Posterior vena cava (tissue), 2 donors: ENCODE data around the gene VRK3. TPM values are rescaled to one million over a fixed set of nuclear protein-coding genes. Genes with fewer than 3 reads are reported as not detected.
"Not testable (repeated sequence)": the region's sequence is repeated elsewhere in the genome, so short reads cannot be mapped to it uniquely, and the experiment has no call there.

ENCODE experiments used
- DNase-seq: peaks from one replicate; pipeline ENCODE4 v3.0.0-alpha.2; 2020; ENCODE audit warnings: low spot score
- intact Hi-C, 2 donors: fragments of 100-400 bp; cut with DNase I; formaldehyde crosslinking; loops; one replicate each; pipeline versions ENCODE4 v1.14.1 to v1.14.2; 2022 to 2023
- long read RNA-seq, 2 donors: library from polyadenylated mRNA; unstranded; transcript quantifications; one replicate each; pipeline ENCODE4 v2.0.0, GENCODE V29; 2020 to 2021
- total RNA-seq, 2 donors: library from RNA; stranded (reverse); fragmentation: NEBNext Ultra II Directional; extraction: Animal tissue kit (Norgen Biotek cat#: 25700); gene quantifications; one replicate each; pipeline ENCODE4 v1.2.1, GENCODE V29; 2021
- donor health status: DM: yes; HTN: yes; CAD: no.
- donor health status: DM: yes; HTN: yes; CAD: no.

The VRK3 gene, protein sequence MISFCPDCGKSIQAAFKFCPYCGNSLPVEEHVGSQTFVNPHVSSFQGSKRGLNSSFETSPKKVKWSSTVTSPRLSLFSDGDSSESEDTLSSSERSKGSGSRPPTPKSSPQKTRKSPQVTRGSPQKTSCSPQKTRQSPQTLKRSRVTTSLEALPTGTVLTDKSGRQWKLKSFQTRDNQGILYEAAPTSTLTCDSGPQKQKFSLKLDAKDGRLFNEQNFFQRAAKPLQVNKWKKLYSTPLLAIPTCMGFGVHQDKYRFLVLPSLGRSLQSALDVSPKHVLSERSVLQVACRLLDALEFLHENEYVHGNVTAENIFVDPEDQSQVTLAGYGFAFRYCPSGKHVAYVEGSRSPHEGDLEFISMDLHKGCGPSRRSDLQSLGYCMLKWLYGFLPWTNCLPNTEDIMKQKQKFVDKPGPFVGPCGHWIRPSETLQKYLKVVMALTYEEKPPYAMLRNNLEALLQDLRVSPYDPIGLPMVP
- 10 to 100 TPM; 19.7 to 23.0 TPM for total RNA-seq
- long read RNA-seq, donor 1, partial matches to known transcripts, result 3 of 11 reads
- long read RNA-seq, donor 1, other reads (novel, unspliced or antisense), result 6 of 11 reads
- long read RNA-seq, donor 2, transcript VRK3-217 (15 exons, 2,126 nt), result major isoform, 22 of 73 reads
- long read RNA-seq, donor 2, transcript VRK3-201 (15 exons, 1,938 nt), result minor isoform, 7 of 73 reads
- long read RNA-seq, donor 2, partial matches to known transcripts, result 13 of 73 reads
- long read RNA-seq, donor 2, other reads (novel, unspliced or antisense), result 28 of 73 reads

- intact Hi-C loops, result no loop called here
- peak; percentile 100 for DNase-seq
These were observed at the start of gene VRK3 for GRCh38 chr19:50025022-50025793. VRK3 (minus strand) TSS chr19:50025372; CDS start chr19:50016162, 9,210 bp downstream.

- intact Hi-C loops, DNase-seq: not testable (repeated sequence)
These were observed 43.2 kb upstream of the VRK3 start for GRCh38 chr19:50068382-50068781.

- intact Hi-C loops, result no loop called here
- DNase-seq, result no peak
These were observed 42.4 kb upstream of the VRK3 start for GRCh38 chr19:50067575-50067974.

DNA sequence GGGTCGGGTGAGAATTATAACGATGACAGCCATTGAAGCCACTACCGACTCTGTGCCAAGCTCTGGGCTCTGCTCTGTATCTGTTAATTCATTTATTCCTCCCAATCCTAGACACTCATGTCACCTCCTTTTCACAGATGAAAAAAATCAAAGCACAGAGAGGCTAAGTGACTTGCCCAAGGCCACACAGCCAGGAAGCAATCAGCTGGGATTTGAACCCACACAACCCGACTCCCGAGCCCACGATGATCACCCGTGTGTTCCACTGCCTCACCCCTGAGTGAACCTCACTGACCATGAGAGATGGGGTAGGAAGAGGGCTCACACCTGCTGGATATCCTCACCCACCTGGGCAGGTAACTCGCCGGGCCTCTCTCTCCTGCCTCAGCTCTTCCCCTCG lies 40.8 kb upstream of the VRK3 start:
- intact Hi-C loops, result no loop called here
- no peak for DNase-seq

DNA sequence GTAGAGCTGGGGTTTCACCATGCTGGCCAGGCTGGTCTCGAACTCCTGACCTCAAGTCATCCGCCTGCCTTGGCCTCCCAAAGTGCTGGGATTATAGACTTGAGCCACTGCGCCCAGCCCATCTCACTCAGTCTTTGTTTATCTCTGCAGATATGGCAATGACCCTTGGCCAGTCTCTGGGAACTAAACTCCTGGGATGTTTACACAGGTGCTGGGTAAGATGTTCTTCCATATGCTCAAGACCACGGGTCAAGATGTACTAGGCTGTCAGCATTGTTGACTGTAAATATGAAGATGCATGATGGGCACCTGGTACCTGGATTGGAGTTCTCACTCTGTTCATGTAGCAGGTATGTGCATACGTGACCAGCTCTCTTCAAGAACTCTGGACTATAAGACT lies 36.5 kb upstream of the VRK3 start:
- intact Hi-C loops, result no loop called here
- no peak for DNase-seq

DNA sequence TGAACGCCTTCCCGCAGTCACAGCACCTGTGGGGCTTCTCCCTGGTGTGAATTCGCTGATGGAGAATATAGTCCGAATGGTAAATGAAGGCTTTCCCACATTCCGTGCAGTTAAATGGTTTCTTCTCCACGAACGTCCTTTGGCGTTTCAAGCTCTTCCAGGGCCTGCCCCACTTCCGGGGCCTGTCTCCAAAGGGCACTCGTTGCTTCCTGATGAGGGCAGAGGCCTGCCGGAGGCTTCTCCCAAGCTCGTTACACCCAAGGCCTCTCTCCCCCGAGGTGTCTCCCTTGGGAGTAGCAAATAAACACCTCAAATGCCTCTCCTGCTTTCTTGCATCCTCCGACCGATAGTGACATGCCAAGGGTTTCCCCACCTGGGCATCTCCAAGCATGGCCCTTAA lies 34.9 kb upstream of the VRK3 start:
- intact Hi-C loops, result no loop called here
- DNase-seq, result no peak

DNA sequence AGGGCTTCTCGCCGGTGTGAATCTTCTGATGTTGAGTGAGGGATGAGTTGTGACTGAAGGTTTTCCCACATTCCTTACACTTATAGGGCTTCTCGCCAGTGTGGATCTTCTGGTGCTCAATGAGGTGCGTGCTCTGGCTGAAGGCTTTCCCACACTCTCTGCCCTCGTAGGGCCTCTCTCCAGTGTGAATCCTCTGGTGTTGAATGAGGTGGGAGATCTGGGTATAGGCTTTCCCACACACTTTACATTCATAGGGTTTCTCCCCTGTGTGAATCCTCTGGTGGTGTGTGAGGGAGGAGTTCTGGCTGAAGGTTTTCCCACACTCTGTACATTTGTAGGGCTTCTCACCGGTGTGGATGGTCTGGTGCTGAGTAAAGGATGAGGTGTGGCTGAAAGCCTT lies 33.9 kb upstream of the VRK3 start:
- DNase-seq, result no peak
- intact Hi-C loops, result no loop called here

DNA sequence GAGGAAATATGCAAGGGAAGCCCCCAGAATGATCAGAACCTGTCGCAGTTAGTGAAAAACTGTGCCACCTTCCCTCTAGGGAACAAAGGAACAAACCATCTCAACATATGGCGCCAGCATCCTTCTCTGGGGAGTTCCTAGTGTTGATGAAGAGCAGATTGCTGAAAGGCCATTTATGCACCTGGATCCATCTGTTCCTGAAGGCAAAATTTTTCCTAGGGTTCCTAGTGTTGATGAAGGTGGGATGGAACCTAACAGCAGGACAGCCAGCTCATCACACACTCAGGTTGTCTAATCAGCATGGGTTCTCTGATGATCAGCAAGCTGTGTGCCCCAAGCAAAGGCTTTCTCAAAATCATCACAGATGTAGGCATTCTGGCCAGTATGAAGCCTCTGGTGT lies 33.3 kb upstream of the VRK3 start:
- intact Hi-C loops, result no loop called here
- DNase-seq, result no peak

DNA sequence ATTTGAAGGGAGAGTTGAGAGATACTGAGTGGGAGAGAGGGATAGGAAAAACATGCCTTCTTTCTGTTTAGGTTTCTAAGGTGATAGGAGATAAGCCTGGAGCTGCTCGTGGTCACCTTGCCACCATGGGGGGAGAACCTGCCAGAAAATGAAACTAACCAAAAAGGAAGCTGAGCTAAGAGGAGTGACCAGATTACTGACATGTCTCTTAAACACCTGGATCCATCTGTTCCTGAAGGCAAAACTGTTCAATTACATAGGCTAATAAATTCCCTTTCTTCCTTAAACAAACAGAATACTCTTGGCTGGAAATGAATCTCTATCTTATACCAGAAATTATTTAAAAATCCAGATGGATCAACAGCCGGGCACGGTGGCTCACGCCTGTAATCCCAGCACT lies 27.9 kb upstream of the VRK3 start:
- DNase-seq, result no peak
- intact Hi-C loops, result no loop called here

GRCh38 chr19:50051964-50052363 lies 26.8 kb upstream of the VRK3 start:
- intact Hi-C loops, result no loop called here
- no peak for DNase-seq

DNA sequence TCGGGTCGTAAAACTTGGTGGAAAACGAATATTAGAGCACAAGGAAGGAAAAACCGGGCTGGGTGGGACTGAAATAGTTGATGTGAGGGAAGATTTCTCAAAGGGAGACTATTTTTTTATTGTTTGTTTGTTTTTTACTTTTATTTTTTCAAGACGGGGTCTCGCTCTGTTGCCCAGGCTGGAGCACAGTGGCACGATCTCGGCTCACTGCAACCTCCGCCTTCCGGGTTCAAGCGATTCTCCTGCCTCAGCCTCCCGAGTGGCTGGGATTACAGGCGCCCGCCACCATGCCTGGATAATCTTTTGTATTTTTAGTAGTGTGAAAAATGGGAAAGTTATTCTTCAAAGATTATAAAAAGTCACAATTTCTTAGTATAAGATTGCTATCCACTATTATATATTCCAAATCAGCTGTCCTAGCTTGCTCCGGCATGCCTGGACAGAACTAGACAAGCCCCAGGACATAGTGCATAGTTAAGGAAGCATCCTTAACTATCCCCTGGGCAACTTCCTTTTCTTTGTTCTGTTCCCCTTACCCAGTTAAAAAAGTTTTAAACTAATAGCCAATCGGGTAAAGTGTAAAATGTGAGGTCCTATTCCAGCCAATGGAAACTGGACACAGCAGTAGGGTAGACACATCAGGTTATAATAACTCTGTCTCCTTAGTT lies 26.2 kb upstream of the VRK3 start:
- DNase-seq, intact Hi-C loops: not testable (repeated sequence)

DNA sequence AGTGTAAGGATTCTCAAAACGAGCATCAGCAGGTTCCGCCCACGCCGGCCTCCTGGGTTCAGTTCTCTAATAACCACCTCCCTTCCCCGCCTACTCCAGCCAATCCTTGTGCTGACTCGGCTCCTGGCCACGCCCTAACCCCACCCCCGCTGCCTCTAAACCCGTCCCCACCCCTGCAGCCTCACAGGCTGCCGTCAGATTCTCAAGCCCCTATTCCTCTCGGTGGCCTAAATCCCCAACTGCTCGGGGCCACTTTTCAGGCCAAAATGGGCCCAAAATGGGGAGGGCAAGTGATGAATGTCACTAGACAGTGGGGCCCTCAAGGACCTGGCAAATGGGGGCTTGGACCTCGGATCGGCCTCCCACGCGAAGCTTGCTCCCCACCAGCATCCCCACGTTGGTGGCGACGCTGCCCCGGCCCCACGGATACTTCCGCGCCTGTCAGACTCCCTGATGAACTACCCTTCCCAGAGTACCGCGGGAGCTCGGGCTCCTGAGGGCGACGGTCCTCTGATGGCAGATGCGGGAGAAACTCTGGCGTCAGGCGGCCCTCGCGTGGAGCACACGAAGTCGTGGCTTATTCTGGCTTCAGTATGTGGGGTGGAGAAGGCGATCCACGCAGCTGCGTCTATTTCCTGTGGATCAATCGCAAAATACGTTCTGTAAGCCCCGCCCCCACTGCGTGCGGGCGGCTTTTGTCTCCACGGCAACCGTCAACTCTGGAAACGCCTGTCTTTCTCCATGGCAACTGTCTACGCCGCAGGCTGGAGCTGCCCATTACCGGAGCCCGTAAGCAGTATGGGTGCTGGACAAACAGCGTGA lies 25.4 kb upstream of the VRK3 start:
- intact Hi-C loops, result no loop called here
- peak; percentile 95 for DNase-seq

GRCh38 chr19:50047671-50048070 lies 22.5 kb upstream of the VRK3 start:
- intact Hi-C loops, result no loop called here
- DNase-seq, result no peak

GRCh38 chr19:50046649-50047503 lies 21.7 kb upstream of the VRK3 start:
- DNase-seq, result no peak
- intact Hi-C loops, result no loop called here

DNA sequence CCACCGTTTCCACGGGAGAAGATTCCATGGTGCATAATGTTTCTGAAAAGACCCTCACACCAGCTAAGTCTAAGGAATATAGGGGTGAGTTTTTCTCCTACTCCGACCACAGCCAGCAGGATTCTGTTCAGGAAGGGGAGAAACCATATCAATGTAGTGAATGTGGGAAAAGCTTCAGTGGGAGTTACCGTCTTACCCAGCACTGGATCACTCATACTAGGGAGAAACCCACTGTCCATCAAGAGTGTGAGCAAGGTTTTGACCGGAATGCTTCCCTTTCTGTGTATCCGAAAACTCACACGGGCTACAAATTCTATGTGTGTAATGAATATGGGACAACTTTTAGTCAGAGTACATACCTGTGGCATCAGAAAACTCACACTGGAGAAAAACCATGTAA lies 19.8 kb upstream of the VRK3 start:
- intact Hi-C loops, result no loop called here
- DNase-seq, result no peak

DNA sequence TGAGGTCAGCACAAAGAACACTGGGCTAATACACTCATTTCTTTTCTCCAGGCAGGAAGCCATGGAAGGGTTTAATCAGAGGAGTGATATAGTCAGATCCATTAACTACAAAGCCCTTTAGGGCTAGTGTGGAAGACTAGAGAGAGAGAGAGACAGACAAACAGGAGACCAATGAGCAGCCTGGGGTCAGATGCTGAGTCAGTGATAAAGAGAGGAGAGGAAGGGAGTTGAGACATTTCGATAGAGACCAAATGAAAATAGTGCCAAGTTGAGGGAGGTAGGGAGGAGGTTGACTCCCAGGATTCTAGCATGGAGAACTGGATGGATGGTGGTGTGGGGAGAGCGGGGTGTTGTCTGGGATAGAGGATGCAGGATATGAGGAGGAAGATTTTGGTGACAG lies 18.8 kb upstream of the VRK3 start:
- DNase-seq, result no peak
- intact Hi-C loops, result no loop called here

GRCh38 chr19:50042363-50043024 lies 17.3 kb upstream of the VRK3 start:
- intact Hi-C loops, result no loop called here
- no peak for DNase-seq
